HCT116 (cell line): ENCODE data around the gene MISP3. TPM values are rescaled to one million over a fixed set of nuclear protein-coding genes. Genes with fewer than 3 reads are reported as not detected.

Experiments used
- ATAC-seq: fragments of 200-7000 bp; cut with Tn5 transposase; 2 replicates; pipeline ENCODE4 v1.9.1; 2020; ENCODE audit warnings: mild to moderate bottlenecking, moderate library complexity
- BruUV-seq: library from RNA; stranded (reverse); fragments of 400-500 nt; replicated peaks from 2 replicates; lab custom pipeline; 2021; lab: Mats Ljungman, UMichigan
- CTCF ChIA-PET: fragments of 300-600 bp; sonication (Branson Sonifier 250); formaldehyde crosslinking; loops from one replicate; lab custom pipeline; 2021; ENCODE audit warnings: antibody characterized with exemption; lab: Charles Lee
- POLR2A ChIA-PET: fragments of 300-600, 350-600 bp; sonication (Branson Sonifier 250); formaldehyde crosslinking; loops from one replicate; lab custom pipeline; 2021; ENCODE audit warnings: antibody characterized with exemption; lab: Charles Lee
- RAD21 ChIA-PET, 2 experiments: fragments of 300-600 bp; sonication (Branson Sonifier 250); formaldehyde crosslinking; loops; one replicate each; lab custom pipeline; 2023; ENCODE audit warnings: low total read pairs in 2 of 2; ENCODE audit not compliant: uncharacterized antibody in 2 of 2, unreplicated experiment in 2 of 2, low non-redundant PET in 1 of 2; lab: Charles Lee
- DNase-seq: peaks from one replicate; pipeline ENCODE4 v3.0.0-alpha.2; 2010; ENCODE audit warnings: low read depth, low spot score
- H2AFZ ChIP-seq: fragments of 200-600 bp; shearing (Covaris generic), sonication (generic); 2 replicates; pipeline ENCODE4 v1.6.1; 2017; ENCODE audit warnings: low read depth, mixed run types, mixed read lengths, antibody characterized with exemption, low read length; ENCODE audit not compliant: poor library complexity, severe bottlenecking
- H3K27ac ChIP-seq: 2 replicates; pipeline ENCODE4 v1.5.1; 2012; ENCODE audit warnings: low read depth, low read length
- H3K27me3 ChIP-seq: fragments of 200-600 bp; sonication (generic); 2 replicates; pipeline ENCODE4 v1.6.1; 2016; ENCODE audit warnings: mixed run types, low read length, mixed read lengths; ENCODE audit not compliant: insufficient read depth
- H3K36me3 ChIP-seq, 2 experiments: fragments of 200-500 bp in 1 of 2; fragments of 200-600 bp in 1 of 2; sonication (Bioruptor generic) in 1 of 2; sonication (generic) in 1 of 2; 2 replicates each; pipeline versions ENCODE4 v1.5.1 to v1.6.1; 2014 to 2016; ENCODE audit warnings: low read length in 2 of 2, inconsistent platforms in 1 of 2, mixed read lengths in 1 of 2, mixed run types in 1 of 2; ENCODE audit not compliant: insufficient read depth in 2 of 2, control insufficient read depth in 1 of 2
- H3K4me1 ChIP-seq, 2 experiments: fragments of 200-600 bp in 1 of 2; sonication (generic) in 1 of 2; 2 replicates each; pipeline versions ENCODE4 v1.5.1 to v1.6.1; 2012 to 2017; ENCODE audit warnings: low read length in 2 of 2, inconsistent platforms in 1 of 2, mild to moderate bottlenecking in 1 of 2, mixed read lengths in 1 of 2, mixed run types in 1 of 2, moderate library complexity in 1 of 2; ENCODE audit not compliant: insufficient read depth in 2 of 2, control insufficient read depth in 1 of 2
- H3K4me2 ChIP-seq: fragments of 200-600 bp; sonication (generic); 2 replicates; pipeline ENCODE4 v1.6.1; 2017; ENCODE audit warnings: mixed run types, low read length, mixed read lengths
- H3K4me3 ChIP-seq, 2 experiments: fragments of 200-600 bp in 1 of 2; sonication (generic) in 1 of 2; replicated peaks in 1 of 2; 2 replicates each; pipeline ENCODE4 v1.5.1; 2011 to 2016; ENCODE audit warnings: low read length in 2 of 2, control low read depth in 1 of 2, low read depth in 1 of 2, mild to moderate bottlenecking in 1 of 2, mixed read lengths in 1 of 2, mixed run types in 1 of 2
- H3K79me2 ChIP-seq: fragments of 200-600 bp; sonication (generic); 2 replicates; pipeline ENCODE4 v1.6.1; 2017; ENCODE audit warnings: mild to moderate bottlenecking, mixed run types, low read length, moderate library complexity, mixed read lengths; ENCODE audit not compliant: insufficient read depth
- H3K9ac ChIP-seq: fragments of 200-600 bp; sonication (generic); 2 replicates; pipeline ENCODE4 v1.6.1; 2016; ENCODE audit warnings: low read length, mixed read lengths
- H3K9me2 ChIP-seq: fragments of 200-600 bp; sonication (generic), shearing (Covaris generic); 2 replicates; pipeline ENCODE4 v1.6.1; 2017; ENCODE audit warnings: mixed run types, mild to moderate bottlenecking, moderate library complexity; ENCODE audit not compliant: insufficient read depth
- H3K9me3 ChIP-seq, 2 experiments: fragments of 200-500 bp in 1 of 2; fragments of 200-600 bp in 1 of 2; sonication (Bioruptor generic) in 1 of 2; sonication (generic) in 1 of 2; 2 replicates each; pipeline ENCODE4 v1.6.1; 2014 to 2017; ENCODE audit warnings: low read length in 2 of 2, mixed read lengths in 2 of 2, inconsistent platforms in 1 of 2, low read depth in 1 of 2, mild to moderate bottlenecking in 1 of 2, mixed run types in 1 of 2, moderate library complexity in 1 of 2; ENCODE audit not compliant: control insufficient read depth in 1 of 2, insufficient read depth in 1 of 2
- H4K20me1 ChIP-seq: fragments of 200-600 bp; sonication (generic), shearing (Covaris generic); 2 replicates; pipeline ENCODE4 v1.6.1; 2017; ENCODE audit warnings: mixed run types, mild to moderate bottlenecking, moderate library complexity; ENCODE audit not compliant: insufficient read depth
- ATF3 ChIP-seq: IDR thresholded peaks from 2 replicates; pipeline ENCODE4 v1.6.1; 2012
- CBX3 ChIP-seq: IDR thresholded peaks from 2 replicates; pipeline ENCODE4 v1.6.1; 2012; ENCODE audit warnings: low read depth
- CEBPB ChIP-seq: IDR thresholded peaks from 2 replicates; pipeline ENCODE4 v1.6.1; 2012; ENCODE audit warnings: low read depth
- CTCF ChIP-seq, 3 experiments: fragments of 200-600 bp in 1 of 3; sonication (generic) in 1 of 3; IDR thresholded peaks in 2 of 3; conservative IDR thresholded peaks in 1 of 3; 2 replicates each; pipeline ENCODE4 v1.5.1; 2012 to 2017; ENCODE audit warnings: low read depth in 2 of 3, low read length in 2 of 3, antibody characterized with exemption in 1 of 3, borderline replicate concordance in 1 of 3, control low read depth in 1 of 3, mild to moderate bottlenecking in 1 of 3, mixed read lengths in 1 of 3, mixed run types in 1 of 3, moderate library complexity in 1 of 3; ENCODE audit not compliant: insufficient read depth in 1 of 3
- EGR1 ChIP-seq: IDR thresholded peaks from 2 replicates; pipeline ENCODE4 v1.6.1; 2012; ENCODE audit warnings: low read depth
- ELF1 ChIP-seq: IDR thresholded peaks from 2 replicates; pipeline ENCODE4 v1.6.1; 2012; ENCODE audit warnings: low read depth, borderline replicate concordance
- EZH2phosphoT487 ChIP-seq: fragments of 200-600 bp; IDR thresholded peaks from 2 replicates; pipeline ENCODE4 v1.6.1; 2018; ENCODE audit warnings: antibody characterized with exemption, borderline replicate concordance
- MAX ChIP-seq: IDR thresholded peaks from 2 replicates; pipeline ENCODE4 v1.6.1; 2012
- RAD21 ChIP-seq: IDR thresholded peaks from 2 replicates; pipeline ENCODE4 v1.6.1; 2012; ENCODE audit warnings: low read depth, mild to moderate bottlenecking
- REST ChIP-seq: IDR thresholded peaks from 2 replicates; pipeline ENCODE4 v1.6.1; 2012; ENCODE audit warnings: low read depth
- SIN3A ChIP-seq: IDR thresholded peaks from 2 replicates; pipeline ENCODE4 v1.6.1; 2012; ENCODE audit warnings: low read depth
- SP1 ChIP-seq: IDR thresholded peaks from 2 replicates; pipeline ENCODE4 v1.6.1; 2012; ENCODE audit warnings: low read depth
- TCF7L2 ChIP-seq: IDR thresholded peaks from 2 replicates; pipeline ENCODE4 v1.7.0; 2011; ENCODE audit warnings: borderline replicate concordance, inconsistent platforms; ENCODE audit not compliant: insufficient read depth, insufficient read length; ENCODE audit errors: extremely low read depth
- ZBTB33 ChIP-seq: IDR thresholded peaks from 2 replicates; pipeline ENCODE4 v1.6.1; 2011; ENCODE audit warnings: mild to moderate bottlenecking, low read length, moderate library complexity; ENCODE audit not compliant: insufficient replicate concordance; ENCODE audit errors: extremely low read depth
- ZFX ChIP-seq: fragments of 450-650 bp; IDR thresholded peaks from 2 replicates; pipeline ENCODE4 v1.6.1; 2017
- intact Hi-C: fragments of 100-400 bp; cut with micrococcal nuclease; formaldehyde crosslinking; loops from 2 replicates; pipeline ENCODE4 v1.10.0; 2022
- total RNA-seq: library from RNA; stranded (reverse); gene quantifications from one replicate; pipeline ENCODE4 v1.2.1, GENCODE V29; 2021; ENCODE audit not compliant: unreplicated experiment

Gene MISP3
- total RNA-seq, 1 experiment from 2014 or later: 5.2 TPM

GRCh38 chr19:14094854-14095253 lies 22.3 kb downstream of the MISP3 start (continued):
- no peak for TF ChIP-seq EZH2phosphoT487
- no peak for TF ChIP-seq CEBPB
- no peak for TF ChIP-seq CBX3
- no peak for TF ChIP-seq ATF3
- TF ChIP-seq EGR1: no peak
- TF ChIP-seq MAX: no peak
- no peak for TF ChIP-seq ZFX
- no peak for TF ChIP-seq RAD21
- TF ChIP-seq SIN3A: no peak

GRCh38 chr19:14096272-14096992 lies 23.8 kb downstream of the MISP3 start:
- intact Hi-C loops: no loop called here
- POLR2A ChIA-PET: no interaction called here

More at GRCh38 chr19:14096272-14096992, 23.8 kb downstream of the MISP3 start:
- Histone ChIP-seq H3K4me2 (no peak overlapping the region), H3K27me3 (no peaks in the 10 kb centered on the region), H3K4me1 (peaks cover 7 to 9% of the 10 kb centered on the region in 2 experiments), H3K9me3 (peaks cover 3 to 7% of the 10 kb centered on the region in 2 experiments; a peak in 1 of 4 replicates), H3K36me3 (peaks cover 6 to 14% of the 10 kb centered on the region in 2 experiments; a peak in 3 of 4 replicates), H3K9me2 (no peaks in the 10 kb centered on the region), H3K27ac (no peak overlapping the region), H3K4me3 (no peak overlapping the region), H2AFZ (no peak overlapping the region), H3K79me2 (no peaks in the 10 kb centered on the region), H3K9ac (no peak overlapping the region), H4K20me1 (no peaks in the 10 kb centered on the region)
- CTCF ChIA-PET: interaction anchor here (1.3 kb wide), 1 partner anchor 22 kb away, joined by 3 read pairs; no protein-coding TSS in a partner anchor
- TF ChIP-seq CBX3 (no peak), ZBTB33 (no peak), CTCF (IDR thresholded peaks at IDR 0.05 in 2 of 3, conservative IDR thresholded peaks at IDR 0.05 in 1 of 3; ENCODE audit: borderline replicate concordance in 1 of 3, insufficient read depth in 1 of 3, low read depth in 2 of 3, low read length in 2 of 3) (peak in 2 of 3 experiments; percentile 31 to 45; a peak in 4 of 6 replicates), REST (no peak), CEBPB (no peak), TCF7L2 (no peak), SIN3A (no peak), ZFX (no peak), SP1 (no peak), RAD21 (peak; percentile 39; the same call in 1 of the 2 replicates), ATF3 (no peak), ELF1 (no peak)
- DNase-seq: no peak
- peak; percentile 47 for ATAC-seq
- RAD21 ChIA-PET: no interaction called here
- no TSS peak for BruUV-seq
